Measurements from ENCODE around the gene ZDHHC14. TPM values are rescaled to one million over a fixed set of nuclear protein-coding genes. Genes with fewer than 3 reads are reported as not detected.

ZDHHC14 gene
- total RNA-seq, 2 donors from 2014 or later = 13.0 to 19.1 TPM

DNA sequence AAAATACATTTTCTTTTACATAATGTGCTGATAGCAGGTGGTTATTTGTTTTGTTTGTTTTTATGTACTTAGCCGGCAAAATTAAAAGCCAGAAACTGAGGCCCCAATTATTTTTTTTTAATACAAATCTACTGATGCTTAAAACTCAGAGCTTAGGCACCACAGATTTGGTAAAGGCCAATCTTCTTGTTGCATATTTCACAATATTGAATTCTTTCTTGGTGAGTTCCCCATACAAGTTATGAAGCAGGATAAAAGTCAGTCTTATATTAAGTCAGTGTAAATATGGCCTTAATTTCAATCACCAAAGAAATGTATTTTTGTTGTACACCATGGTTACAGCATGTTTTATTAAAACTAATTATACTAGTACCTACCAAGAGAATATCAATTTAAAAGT lies 16.3 kb upstream of the ZDHHC14 start:
- H3K27me3 ChIP-seq = no peaks in the 10 kb centered on the region
- TF ChIP-seq, protein P1, sequence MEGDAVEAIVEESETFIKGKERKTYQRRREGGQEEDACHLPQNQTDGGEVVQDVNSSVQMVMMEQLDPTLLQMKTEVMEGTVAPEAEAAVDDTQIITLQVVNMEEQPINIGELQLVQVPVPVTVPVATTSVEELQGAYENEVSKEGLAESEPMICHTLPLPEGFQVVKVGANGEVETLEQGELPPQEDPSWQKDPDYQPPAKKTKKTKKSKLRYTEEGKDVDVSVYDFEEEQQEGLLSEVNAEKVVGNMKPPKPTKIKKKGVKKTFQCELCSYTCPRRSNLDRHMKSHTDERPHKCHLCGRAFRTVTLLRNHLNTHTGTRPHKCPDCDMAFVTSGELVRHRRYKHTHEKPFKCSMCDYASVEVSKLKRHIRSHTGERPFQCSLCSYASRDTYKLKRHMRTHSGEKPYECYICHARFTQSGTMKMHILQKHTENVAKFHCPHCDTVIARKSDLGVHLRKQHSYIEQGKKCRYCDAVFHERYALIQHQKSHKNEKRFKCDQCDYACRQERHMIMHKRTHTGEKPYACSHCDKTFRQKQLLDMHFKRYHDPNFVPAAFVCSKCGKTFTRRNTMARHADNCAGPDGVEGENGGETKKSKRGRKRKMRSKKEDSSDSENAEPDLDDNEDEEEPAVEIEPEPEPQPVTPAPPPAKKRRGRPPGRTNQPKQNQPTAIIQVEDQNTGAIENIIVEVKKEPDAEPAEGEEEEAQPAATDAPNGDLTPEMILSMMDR (IDR thresholded peaks at IDR 0.05) = no peak

DNA sequence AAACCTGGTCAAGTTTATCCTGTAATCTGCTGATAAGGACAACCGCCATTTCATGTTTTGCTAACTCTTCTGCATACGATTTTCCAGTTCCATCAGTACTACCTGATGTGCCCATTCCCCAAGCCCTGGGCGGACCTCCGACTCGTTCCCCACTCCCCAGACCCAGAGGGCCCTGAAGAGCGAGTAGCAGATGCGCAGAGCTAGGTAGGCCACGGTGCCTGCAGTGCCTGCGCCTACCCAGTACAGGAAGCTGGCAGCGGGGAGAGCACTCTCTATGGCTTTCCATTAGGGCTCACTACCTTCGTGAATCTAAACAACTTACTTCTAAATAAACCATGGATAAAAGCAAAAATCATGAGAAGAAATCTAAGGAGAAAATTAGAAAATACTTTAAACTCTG lies 14.3 kb upstream of the ZDHHC14 start:
- Histone ChIP-seq H3K36me3 (no peaks in the 10 kb centered on the region), H3K4me3 (no peak overlapping the region), H3K27me3 (no peaks in the 10 kb centered on the region), H3K27ac (no peak overlapping the region), H3K9me3 (no peaks in the 10 kb centered on the region), H3K4me1 (no peaks in the 10 kb centered on the region)
- TF ChIP-seq, protein P1 (IDR thresholded peaks at IDR 0.05) = no peak
- DNase-seq (ENCODE audit: low spot score) = no peak

More for the DNA sequence above, 16.3 kb upstream of the ZDHHC14 start:
- H3K4me3 ChIP-seq = no peak overlapping the region
- no peak overlapping the region for H3K27ac ChIP-seq
- H3K36me3 ChIP-seq = no peaks in the 10 kb centered on the region
- no peaks in the 10 kb centered on the region for H3K4me1 ChIP-seq
- no peaks in the 10 kb centered on the region for H3K9me3 ChIP-seq
- no peak for DNase-seq (ENCODE audit: low spot score)

DNA sequence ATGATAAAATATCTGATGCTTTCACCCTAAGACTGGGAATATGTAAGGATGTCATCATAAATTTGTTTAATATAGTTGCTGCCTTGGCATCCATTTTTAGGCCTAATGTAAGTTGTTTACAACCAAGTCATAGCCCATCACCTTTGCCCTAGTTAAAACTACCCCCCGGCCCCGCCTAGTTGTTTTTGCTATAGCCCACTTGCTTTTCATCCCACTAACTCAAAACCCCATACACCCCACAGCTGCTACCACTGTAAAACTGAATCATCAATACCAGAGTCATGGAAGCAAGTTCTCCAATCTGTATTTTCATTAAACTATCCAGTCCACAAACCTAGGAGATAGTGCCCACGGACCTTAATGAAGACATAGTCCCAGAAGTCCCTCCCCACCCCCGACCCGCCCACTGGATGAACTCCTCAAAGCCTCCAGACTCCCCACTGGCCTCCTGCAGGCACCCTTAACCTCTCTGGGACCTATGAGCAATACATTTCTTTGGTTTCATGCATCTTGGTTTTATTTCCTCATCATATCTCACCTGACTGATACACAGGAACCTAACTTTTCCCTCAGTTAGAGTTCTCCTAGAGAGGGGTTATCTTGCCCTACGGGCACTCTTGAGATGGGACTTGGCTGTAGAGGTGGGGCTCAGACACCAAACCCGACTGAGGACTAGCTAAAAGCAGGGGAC lies 12.5 kb upstream of the ZDHHC14 start:
- no peaks in the 10 kb centered on the region for H3K4me1 ChIP-seq
- no peak overlapping the region for H3K27ac ChIP-seq
- DNase-seq (ENCODE audit: low spot score) = no peak
- TF ChIP-seq, protein P1 (IDR thresholded peaks at IDR 0.05) = no peak
- no peak overlapping the region for H3K4me3 ChIP-seq
- no peaks in the 10 kb centered on the region for H3K27me3 ChIP-seq
- no peaks in the 10 kb centered on the region for H3K9me3 ChIP-seq
- no peaks in the 10 kb centered on the region for H3K36me3 ChIP-seq

DNA sequence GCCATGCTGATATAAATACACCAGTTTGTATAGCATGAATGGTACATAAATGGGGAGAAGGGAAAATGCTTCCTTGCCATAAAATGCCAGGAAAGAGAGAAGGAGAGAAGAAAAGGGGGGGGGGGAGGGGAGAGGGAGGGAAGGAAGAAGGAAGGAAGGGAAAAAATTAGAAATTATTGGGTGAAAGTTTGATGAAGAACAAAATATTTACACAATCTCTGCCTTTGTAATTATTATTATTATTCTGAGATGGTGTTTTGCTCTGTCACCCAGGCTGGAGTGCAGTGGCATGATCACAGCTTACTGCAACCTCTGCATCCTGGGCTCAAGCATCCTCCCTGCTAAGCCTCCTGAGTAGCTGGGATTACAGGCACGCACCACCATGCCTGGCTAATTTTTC lies 10.2 kb upstream of the ZDHHC14 start:
- no peak for DNase-seq (ENCODE audit: low spot score)
- no peaks in the 10 kb centered on the region for H3K9me3 ChIP-seq
- H3K4me1 ChIP-seq = no peaks in the 10 kb centered on the region
- TF ChIP-seq, protein P1 (IDR thresholded peaks at IDR 0.05) = no peak
- no peak overlapping the region for H3K4me3 ChIP-seq
- H3K27me3 ChIP-seq = no peaks in the 10 kb centered on the region
- H3K27ac ChIP-seq = no peak overlapping the region
- no peaks in the 10 kb centered on the region for H3K36me3 ChIP-seq

DNA sequence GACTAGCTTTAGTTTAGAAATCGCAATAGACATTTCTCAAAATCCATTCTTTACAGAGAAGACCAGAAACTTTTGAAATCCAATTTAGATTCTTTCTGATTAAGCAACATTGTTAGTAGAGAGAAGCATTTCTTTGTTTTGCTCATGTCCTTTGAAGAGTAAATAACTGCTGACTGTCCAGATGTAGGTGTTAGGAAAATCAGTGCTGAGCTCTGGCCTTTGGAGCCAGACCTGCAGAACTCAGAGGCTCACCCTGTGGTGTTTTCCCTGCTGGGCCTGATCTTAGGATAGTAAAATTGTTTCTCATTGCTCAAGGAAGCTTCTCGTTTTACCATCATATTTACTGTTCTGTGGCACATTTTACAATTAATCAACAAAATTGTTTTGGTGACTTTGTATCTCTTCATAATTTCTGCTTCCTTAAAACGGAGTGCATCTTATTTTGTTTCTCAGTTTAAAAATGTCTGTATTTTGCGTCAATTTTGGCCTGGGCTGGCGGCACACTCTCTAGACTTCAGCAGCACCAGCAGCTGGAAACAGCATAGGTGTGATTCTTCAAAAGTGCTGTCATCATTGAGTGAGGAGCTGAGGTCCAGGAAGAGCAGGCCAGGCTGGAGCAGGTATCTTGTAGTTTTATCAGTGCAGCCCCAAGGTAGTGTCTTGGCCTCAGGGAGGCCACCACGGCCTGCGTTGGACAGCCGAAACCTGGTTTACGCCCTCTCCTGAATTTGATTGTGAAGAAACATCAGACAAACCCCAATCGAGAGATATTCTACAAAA lies 8.3 kb upstream of the ZDHHC14 start:
- TF ChIP-seq, protein P1 (IDR thresholded peaks at IDR 0.05) = no peak
- Histone ChIP-seq H3K27ac (no peak overlapping the region), H3K36me3 (no peaks in the 10 kb centered on the region), H3K9me3 (no peaks in the 10 kb centered on the region), H3K27me3 (no peaks in the 10 kb centered on the region), H3K4me3 (no peak overlapping the region), H3K4me1 (no peaks in the 10 kb centered on the region)
- no peak for DNase-seq (ENCODE audit: low spot score)
